Measurements from ENCODE around the gene NELFCD.

The NELFCD gene

DNA sequence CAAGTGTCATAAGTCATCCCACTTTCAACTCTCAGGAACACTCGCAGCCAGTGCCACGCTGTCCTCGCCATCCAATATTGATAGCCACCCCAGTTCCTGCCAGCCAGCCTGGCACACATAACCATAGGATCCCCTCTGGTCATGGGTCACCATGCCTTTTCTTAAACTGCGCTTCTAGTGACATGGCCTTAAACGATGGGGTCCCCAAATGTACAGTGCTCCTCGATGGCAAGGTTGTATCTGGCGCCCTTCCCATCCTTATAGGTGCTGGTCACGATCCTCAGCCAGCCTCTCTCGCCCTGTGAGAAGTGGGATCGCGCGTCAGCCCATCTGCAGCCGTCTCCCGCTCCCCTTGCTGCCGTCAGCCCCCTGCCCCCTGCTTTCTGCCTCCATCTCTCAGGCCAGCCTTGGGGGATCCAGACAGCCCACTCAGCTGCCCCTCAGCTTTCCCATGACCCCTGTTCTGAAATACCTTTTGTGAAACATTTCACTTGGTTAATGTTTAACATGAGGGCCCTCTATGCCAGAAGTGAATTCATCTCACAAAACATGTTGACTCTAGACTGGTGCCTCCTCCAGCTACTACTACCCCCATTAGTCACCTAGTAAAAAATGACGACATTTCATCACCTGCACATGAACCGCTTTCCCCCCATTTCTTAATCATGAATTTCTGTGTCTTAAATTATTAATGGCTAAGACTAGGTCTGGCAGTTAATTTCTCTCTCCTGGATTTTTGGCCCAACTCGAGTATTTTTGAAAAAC, 14.6 kb downstream of the NELFCD start:
- DNase-seq, result no peak

DNA sequence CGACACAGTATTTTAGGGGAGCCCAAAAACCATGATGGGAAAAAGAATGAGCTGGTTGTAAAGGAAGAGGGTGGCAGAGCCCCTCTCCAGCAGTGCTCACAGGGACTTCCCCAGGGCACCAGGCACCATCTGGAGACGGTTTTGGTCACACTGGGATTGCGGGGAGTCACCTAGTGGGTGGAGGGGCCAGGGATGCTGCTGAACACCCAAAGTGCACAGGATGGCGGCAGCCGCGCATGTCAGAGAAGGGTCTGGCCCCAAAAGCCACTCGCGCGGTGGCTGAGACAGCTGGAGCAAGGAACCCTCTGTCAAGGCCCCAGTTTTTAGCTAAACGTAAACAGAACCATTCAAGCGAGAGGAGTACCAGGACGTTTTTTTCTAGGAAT, 15.2 kb downstream of the NELFCD start:
- no peak for DNase-seq

DNA sequence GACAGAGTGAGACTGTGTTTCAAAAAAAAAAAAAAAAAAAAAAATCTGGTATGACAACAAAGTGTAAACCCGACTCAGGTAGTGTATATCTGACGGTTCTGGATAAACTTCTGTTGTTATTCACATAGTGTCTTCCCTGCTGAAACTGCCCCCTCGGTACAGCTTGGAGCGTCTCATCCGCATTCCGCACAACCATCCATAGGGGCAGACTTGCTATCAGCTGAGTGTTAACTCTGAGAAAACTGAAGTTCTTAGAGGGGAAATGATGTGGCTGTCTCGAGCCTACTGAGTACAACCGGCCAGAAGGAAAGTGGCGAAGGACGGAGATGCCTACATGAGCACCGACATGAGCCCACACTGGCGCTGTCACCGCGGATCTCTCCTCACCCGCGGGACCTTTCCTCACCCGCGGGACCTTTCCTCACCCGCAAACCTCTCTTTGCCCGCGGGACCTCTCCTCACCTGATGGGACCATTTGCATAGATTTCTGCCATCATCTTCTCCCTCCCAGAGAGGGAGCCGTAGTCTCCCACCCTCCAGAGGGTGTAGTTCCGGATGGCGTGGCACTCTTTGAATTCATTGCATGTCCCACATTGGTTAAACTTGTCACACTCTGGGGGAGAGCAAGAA, 16.2 kb downstream of the NELFCD start:
- DNase-seq, result no peak

DNA sequence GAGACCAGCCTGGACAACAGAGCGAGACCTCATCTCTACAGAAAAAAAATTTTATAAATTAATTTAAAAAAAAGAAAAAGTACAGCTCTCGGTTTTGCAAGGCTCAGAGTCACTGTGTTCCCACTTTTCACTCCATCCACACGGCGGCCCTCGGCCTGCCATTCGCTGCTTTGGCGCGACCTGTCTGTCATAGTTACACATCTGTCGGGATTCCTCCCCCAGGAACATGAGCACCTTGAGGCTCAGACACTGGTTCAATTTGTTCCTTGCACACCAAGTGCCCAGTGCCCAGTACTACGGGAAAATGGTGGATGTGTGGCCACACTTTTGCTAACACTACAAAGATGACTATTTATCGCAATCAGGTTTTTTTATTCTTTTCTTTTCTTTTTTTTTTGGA, 17.6 kb downstream of the NELFCD start:
- DNase-seq, result no peak

DNA sequence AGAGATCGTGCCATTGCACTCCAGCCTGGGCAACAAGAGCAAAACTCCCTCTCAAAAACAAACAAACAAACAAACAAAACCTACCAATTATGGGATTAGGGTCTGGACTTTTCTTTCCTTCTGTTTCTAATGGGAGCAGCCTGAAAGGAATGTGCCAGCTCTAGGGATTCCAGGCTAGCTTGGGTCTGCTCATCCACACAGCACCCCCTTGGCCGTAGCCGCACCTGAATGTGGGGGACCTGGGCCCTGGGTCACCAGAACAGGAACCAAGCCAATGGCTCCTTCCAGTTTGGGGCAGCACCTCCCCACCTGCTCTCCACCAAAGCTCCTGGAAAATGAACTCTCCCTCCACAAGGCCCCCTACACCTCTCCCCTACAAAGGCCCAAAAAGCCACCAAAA, 19.3 kb downstream of the NELFCD start:
- DNase-seq, result no peak

DNA sequence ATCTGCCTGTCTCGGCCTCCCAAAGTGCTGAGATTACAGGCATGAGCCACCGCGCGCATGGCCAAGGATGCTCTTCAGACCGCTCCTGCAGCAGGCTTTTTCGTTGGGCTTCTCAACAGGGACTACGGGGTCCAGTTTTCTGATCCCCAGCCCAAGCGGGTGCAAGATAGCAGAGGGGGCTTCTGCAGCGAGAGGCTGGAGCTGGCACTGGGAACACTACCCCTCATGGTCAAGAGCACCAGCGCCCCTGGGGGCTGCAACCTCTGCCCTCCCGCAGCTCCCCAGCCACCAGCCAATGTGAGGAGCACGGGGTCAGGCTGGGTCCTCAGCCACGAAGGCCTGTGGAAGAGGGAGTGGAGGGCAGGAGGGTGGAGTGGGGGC, 20.0 kb downstream of the NELFCD start:
- no peak for DNase-seq

DNA sequence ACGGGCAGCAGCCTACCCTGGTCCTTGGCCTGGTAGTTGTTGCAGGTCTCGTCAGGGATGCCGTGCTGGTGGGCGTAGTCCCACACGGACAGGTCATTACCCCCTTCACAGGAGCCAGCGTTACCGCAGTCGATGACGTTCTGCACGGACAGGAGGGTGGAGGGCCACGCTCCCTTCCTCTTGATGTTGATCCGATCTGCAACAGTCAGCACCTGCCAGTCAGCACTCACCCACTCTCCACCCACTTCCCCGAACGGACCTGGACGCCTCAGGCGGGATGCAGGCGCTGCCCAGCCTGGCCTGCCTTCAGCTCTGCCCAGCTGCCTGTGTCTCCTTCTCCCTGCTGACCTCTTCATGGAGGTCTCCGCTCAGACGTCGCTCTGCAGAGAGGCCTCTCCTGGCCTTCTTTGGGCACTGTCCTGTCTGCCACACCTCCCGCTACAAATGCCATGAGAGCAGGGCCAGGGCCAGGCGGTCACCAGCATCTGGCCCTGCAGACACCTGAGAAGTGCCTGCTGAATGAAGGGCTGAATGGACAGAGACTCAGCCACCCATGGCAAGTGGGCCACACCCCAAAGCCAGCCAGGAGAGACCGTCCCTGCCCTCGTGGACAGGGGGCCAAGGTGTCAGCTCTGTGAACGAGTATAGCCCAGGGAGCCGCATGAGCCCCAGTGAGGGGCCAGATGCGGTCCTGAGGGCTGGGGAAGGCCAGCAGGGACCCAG, 20.6 kb downstream of the NELFCD start:
- DNase-seq, result no peak

DNA sequence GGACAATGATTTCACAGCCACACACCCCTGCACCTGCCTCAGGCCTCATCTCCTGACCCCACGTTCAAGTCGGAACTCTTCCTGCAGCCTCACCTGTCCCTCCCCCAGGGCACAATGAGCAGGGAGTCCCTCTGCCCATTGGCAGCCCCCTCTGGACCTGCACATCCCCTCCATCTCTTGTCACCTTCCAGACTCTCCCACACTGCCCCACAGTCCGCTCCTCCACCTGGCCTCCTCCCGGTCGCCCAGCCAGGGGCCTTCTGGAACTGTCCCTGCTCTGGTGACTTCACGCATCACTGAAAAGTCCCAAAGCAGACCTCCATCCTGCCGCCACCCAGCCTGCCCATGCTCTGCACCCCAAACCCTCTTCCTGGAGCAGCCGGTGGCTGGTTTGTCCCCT, 21.3 kb downstream of the NELFCD start:
- no peak for DNase-seq

DNA sequence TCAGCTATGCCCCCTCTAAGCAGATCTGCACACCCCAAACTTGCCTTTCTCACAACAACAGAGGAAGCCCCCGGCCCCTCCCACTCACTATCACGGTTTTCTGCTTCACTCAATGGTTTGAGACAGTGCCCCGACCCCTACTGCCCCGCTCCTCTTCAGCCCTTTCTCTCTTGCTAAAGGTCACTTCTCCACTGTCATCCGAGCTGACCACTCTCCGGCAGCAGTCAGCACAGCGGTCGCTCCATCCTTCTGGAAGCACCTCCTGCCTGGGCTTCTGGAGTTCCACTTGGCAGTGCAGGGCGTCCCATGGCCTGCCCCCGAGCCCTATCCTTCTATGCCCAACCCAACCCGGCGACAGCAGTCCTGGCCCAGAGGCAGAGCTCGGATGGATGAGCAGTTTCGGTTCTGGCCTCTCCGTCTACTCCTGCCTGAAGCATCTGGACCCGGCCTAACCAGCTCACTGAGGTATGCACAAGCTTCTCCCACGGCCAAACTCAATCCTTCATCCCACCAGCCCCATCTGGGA, 21.9 kb downstream of the NELFCD start:
- DNase-seq, result no peak

DNA sequence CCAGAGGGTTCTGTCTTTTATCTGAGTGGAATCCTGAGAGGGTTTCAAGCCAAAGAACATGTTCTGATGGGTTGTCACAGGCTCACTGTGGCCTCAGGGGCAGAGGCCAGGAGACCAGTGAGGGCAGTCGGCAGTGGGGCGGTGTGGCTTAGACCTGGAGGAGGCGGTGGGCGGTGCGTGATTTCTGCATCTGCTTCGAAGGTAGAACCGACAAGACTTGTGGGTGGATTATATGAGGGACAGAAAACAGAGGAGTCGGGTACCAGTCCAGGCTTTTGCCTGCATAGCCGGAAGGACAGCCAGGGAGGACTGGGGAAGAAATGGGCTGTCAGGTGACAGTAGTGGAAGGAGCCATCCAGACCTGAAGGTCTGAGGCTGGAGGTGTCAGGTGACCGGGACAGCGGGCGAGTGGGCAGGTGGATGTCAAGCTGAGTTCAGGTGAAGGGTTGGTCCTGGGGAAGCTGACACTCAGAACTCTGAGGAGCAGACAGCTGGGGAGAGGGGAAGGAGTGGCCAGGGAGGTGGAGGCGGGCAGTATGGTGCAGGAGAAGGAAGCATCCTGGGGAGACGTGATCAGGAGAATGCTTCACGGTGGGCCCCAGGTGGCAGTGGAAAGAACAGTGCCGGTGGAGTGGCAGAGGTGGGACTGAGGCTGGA, 22.9 kb downstream of the NELFCD start:
- no peak for DNase-seq

DNA sequence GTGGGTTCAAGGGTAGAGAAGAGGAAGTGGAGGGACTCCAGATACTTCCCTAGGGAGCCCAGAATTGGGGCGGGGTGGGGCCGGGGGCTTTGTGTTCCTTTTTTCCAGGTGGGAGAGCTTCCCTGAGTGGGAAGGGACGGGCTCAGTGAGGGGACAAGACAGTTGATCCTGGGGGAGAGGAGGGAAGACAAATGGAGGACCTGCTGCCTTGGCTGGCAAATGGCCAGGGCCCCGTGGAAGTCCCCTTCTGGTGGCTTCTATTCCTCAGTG, 23.4 kb downstream of the NELFCD start:
- no peak for DNase-seq

DNA sequence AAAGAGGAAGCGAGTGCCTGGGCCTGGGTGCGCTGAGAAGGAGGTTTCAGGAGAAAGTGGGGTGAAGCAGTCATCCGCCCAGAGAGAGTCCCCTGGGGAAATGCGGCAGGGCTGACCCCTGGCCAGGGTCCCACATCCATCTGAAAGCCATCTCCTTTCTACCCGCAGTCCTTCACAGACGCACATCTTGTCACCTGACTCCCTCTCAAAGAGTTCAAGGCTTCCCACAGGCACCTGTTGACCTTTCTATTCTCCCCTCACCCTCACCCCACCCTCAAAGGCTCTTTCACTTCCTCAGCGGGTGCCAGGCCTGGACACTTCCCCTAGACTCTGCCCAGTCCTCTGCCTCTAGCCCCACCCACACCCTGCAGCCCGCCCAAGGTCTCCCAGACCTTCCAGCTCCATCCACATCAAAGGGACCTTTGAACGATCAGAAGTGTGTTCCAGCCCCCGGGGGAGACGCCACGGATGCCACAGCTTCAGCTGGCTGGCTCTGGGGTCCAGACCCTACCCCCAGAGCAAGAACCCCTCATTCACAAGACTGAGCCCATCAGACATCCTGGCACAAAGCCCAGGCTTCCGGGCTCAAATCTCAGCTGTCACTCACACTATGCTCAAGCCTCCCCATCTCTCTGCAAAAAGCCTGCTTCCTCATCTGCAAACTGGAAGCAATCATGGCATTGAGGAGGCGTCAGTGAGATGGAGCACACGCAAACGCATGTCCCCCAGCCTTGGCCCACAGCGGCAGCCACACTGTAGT, 23.9 kb downstream of the NELFCD start:
- no peak for DNase-seq

DNA sequence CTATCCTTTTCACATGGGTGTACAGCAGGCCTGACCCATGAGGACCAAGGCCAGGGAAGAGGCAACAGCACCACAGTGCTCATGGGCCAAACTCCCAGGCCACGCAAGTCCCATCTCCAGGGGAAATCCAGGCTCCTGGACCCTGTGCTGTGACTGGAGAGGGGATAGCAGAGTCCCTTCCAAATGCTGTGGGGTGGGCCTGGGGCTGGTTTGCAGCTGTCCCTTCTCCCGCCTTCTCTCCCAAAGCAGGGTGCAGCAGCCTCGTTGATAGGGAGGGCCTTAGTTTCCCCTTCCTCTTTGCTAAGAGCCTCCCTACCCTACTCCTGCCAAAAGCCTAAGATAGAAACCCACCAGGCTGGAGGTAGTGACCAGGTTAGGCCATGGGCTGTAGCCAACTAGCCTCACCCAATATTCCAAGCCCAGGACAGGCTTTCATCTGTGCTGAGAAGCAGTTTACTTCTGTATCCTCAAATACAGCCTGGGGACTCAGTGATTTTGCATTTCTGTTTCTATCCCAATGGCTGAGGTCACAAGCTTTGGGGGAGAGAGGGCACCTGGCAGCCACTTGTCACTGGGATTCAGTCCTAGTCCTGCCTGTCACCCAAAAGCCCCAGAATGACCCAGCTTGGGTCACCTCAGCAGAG, 24.6 kb downstream of the NELFCD start:
- no peak for DNase-seq

DNA sequence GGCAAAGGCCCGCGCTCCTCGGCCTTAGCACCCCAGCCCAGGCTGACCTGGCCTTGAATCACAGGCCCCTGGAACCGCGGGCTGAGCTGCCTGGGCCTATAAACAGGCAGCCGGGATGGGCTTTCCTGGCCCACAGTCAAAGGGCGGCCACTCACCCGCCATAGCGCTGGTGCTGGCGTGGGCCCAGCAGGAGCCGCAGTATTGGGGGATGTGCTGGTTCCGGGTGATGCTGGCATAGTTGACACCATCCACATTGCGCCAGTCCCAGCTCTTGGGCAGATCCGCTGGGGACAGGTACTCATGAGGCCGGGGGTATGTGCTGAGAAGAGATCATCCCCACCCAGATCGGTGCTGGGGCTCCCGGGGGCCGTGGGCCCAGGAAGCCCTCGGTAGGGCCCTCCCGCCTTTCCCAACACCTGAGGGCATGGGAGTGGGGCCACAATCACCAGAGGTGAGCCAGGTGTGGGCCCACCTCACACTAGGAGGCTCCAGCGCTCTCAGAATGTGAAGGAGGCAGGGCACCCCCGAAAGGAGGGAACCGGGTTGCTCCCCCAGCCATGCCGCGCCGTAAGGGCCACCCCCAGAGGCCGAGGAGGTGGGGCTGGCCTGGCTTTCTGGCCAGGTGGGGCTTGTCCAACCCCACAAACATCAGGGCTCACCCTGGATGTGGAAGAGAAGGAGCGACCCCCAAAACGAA, 25.3 kb downstream of the NELFCD start:
- no peak for DNase-seq

DNA sequence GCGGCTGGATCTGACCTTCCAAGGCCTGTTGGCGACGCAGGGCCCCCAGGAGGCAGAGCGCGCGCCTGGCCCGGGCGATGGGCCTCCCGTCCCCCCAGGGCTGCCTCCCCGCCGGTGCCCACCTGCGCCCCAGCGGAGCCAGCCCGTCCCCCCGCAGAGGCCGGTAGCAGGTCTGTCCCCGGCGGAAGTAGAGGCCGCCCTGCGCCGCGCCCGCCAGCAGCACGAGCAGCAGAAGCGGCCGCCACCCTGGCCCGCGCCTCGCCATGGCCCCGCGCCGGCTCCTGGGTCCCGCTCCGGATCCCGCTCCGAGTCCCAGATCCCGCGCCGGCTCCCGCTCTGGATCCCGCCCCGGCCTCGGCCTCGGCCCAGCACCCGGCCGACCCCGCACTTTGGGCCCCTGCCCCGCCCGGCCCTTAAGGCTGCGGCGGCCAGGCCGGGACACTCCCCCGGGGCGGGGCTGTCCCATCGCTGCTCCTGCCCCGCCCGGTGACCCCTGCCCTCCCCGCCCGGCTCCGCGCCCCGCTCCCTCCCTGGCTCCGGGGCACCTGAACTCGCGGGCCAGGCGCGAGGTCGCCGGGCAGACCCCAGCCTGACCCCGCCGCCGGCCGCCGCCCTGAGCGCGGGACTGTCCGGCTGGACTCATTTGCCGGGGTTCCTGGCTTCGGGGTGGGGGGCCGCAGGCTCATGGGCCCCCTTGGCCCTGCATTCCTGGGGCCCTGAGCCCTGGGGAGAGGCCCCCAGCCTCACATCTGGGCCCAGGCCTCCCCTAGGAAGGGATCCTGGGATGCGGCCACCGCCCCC, 26.0 kb downstream of the NELFCD start, which contains the start of gene CTSZ:
Gene CTSZ (minus strand): TSS at position 391 of the 801 bp plus-strand sequence. CDS start 126 bp downstream, at position 265.
- DNase-seq, result peak; percentile 53

DNA sequence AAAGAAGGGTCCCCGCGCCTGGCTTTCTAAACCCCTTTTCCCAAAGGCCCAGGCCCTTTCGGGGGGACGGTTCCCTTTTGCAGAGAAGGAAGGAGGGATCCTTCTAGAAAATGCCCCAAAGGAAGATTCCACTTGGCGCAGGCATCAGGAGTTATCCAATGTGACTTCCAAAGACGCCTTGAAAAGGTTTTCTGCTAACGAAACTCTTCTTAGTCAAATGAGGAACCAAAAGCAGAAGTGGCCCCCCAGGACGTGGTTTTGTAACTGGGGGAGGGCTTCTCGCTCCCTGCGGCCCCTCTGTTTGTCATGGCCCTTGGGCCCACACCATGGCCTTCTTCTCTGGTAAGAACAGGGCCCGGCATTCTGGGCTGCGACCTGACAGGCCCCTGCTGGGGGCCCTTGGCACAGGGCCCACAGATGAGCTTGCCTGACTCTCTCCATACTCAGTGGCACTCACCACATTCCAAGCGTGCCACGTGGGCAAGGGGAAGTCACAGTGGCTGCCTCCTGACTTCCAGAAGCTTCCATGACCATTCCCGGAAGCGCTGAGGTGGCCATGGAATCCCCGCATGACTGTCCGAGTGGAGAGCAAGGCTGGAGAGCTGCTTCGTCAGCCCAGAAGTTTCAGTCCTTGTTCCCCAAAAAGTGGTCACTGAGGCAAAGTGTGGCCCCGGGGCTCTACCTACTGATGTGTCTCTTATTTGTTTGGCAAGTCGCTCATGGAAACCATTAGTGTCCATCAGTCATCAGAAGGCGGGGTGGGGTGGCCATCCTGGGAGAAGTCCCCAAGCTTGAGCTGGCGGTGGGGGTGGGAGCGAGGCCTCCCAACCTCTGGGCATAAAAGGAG, 26.8 kb downstream of the NELFCD start:
- no peak for DNase-seq

DNA sequence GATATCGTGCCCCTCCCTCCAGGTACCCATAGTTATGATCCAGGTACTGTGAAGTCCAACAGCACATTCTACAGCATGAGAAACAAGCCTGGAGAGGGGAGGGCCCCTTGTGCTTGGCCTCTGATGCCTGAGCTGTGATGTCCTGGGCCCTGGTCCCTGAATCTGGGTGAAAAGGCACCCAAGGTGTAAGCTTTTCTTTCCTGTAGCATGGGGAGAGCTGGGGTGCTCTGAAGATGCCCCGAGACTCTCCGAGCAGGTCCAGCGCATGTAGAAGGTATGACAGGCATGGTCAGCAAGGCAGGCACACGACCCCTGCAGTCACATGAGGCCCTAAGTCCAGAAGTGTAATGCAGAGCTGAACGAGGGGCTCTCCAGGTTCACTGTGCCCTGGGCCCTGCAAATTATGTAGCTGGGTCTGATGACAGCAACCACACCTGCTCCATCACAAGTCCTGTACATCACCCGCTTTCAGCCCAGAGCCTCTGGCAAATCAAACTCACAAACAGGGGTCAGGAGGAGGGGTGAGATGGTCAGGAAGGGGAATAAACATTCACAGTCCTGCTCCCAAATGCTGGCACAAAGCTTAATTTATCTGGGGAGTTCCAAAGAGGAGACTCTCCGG, 27.8 kb downstream of the NELFCD start:
- no peak for DNase-seq

DNA sequence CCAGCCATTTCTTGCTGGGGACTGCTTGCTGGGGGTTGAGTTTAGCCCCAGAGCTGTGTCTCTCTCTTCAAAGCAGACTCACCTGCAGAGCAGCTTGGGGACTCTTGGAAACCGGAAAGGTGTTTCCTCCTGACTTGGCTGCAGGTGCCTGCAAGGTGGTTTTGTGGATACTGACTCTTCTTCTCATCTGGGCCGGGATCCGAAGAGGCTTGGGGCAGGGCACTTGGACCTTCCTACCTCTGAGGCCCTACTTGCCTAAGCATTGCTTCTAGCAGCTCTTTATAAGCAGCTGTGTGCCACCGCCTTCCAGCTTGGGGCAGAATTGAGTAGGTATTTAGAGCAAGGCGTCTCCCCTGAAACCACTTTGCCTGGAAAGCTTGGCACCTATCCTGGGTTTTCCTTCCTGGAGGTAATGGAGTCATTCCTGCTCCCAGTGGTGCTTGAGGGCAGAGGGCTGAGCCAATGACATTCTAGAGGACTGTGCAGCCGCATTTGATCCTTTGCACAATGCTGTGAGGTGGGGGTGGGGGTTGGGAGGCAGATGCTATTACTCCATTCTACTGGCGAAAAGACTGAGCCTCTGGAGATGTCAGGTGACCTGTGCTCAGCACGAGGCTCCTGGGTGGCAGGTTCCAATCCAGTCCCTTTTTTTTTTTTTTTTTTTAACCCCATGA, 29.4 kb downstream of the NELFCD start:
- DNase-seq, result peak; percentile 30

All from fibroblast of skin of right biceps (primary cell).